ENCODE data around the gene FBXO39. TPM values are rescaled to one million over a fixed set of nuclear protein-coding genes. Genes with fewer than 3 reads are reported as not detected.

The FBXO39 gene
- total RNA-seq, 2 donors from 2014 or later = 0.49 TPM; not detected in 1

DNA sequence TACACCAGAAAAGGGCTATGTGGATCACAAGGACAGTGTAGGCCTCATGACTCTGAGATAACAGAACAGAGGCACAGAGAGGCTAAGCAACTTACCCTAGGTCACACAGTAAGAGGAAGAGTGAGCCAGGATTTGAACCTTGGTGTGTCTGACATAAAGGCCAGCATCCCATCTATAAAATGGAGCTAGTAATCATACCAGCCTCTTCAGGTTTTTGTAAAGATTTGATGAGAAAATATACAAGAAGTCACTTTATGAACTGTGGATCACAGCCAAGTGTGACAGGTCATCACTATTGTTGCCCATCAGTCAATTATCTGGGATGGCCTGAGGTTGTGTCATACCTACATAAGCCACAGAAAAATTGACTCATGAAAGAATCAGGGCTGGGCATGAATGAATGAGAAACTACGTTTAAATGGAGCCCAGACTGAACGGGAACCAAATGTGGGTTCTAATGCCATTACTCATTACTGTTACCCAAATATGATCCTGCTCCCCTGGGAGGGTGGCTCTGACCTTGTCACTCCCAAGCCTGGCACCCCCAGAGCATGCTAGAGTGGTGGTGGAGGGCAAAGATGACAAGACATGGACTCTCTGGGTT lies 21.0 kb downstream of the FBXO39 start:
- DNase-seq (ENCODE audit: low spot score) (no peak), ATAC-seq (ENCODE audit: insufficient number of reproducible peaks, low FRiP score, low read depth) (no peak)
- no peak overlapping the region for H3K4me3 ChIP-seq
- no peaks in the 10 kb centered on the region for H3K4me1 ChIP-seq (ENCODE audit: control insufficient read depth in 1 of 2, low read depth in 2 of 2)
- H3K27ac ChIP-seq = no peak overlapping the region
- TF ChIP-seq CTCF (IDR thresholded peaks at IDR 0.05) = no peak
- H3K36me3 ChIP-seq = no peaks in the 10 kb centered on the region
- no peaks in the 10 kb centered on the region for H3K9me3 ChIP-seq
- no peaks in the 10 kb centered on the region for H3K27me3 ChIP-seq (replicated peaks; ENCODE audit: insufficient read depth)

DNA sequence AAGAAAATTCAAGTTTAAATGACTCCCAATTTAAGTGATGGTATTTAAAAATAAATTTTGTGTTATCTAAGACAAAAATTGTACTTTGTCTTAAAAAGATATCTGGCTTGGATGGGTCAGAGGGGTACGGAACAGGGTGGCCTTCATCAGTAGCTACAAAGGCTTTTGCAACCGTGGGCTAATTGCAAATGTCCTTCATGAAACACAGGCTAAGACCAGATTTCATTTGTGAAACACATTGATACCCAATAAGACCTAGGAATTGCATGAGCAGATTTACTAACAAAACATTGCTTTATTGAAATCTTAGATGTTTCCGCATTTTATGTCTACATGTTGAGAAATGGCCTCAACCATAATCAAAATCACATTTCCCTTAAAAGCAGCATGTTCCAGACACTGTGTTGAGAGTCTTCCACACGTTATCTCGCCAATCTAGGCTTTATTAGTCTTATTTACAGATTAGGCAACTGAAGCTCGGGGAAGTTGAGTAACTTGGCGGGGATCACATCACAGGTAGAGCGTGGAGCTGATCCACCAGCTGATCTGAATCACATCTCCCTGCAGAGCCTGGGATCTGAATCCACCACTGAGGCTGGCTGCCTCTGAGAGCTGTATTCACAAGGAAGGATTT lies 21.8 kb downstream of the FBXO39 start:
- H3K9me3 ChIP-seq = no peaks in the 10 kb centered on the region
- H3K36me3 ChIP-seq = no peaks in the 10 kb centered on the region
- H3K27ac ChIP-seq = no peak overlapping the region
- H3K4me3 ChIP-seq = no peak overlapping the region
- TF ChIP-seq CTCF (IDR thresholded peaks at IDR 0.05) = no peak
- H3K27me3 ChIP-seq (replicated peaks; ENCODE audit: insufficient read depth) = no peaks in the 10 kb centered on the region
- H3K4me1 ChIP-seq (ENCODE audit: control insufficient read depth in 1 of 2, low read depth in 2 of 2) = no peaks in the 10 kb centered on the region
- ATAC-seq (ENCODE audit: insufficient number of reproducible peaks, low FRiP score, low read depth) (no peak), DNase-seq (ENCODE audit: low spot score) (no peak)

GRCh38 chr17:6799738-6800137 lies 23.7 kb downstream of the FBXO39 start:
- DNase-seq (ENCODE audit: low spot score) (no peak), ATAC-seq (ENCODE audit: insufficient number of reproducible peaks, low FRiP score, low read depth) (no peak)
- Histone ChIP-seq H3K4me3 (no peak overlapping the region), H3K27ac (no peak overlapping the region), H3K36me3 (no peaks in the 10 kb centered on the region), H3K27me3 (replicated peaks; ENCODE audit: insufficient read depth) (no peaks in the 10 kb centered on the region), H3K9me3 (no peaks in the 10 kb centered on the region), H3K4me1 (ENCODE audit: control insufficient read depth in 1 of 2, low read depth in 2 of 2) (no peaks in the 10 kb centered on the region)
- TF ChIP-seq CTCF (IDR thresholded peaks at IDR 0.05) = no peak

- TF ChIP-seq CTCF (IDR thresholded peaks at IDR 0.05) = no peak
- H3K27ac ChIP-seq = no peak overlapping the region
- no peak overlapping the region for H3K4me3 ChIP-seq
- no peaks in the 10 kb centered on the region for H3K4me1 ChIP-seq (ENCODE audit: control insufficient read depth in 1 of 2, low read depth in 2 of 2)
- DNase-seq (ENCODE audit: low spot score) (no peak), ATAC-seq (ENCODE audit: insufficient number of reproducible peaks, low FRiP score, low read depth) (no peak)
- H3K9me3 ChIP-seq = no peaks in the 10 kb centered on the region
- H3K27me3 ChIP-seq (replicated peaks; ENCODE audit: insufficient read depth) = no peaks in the 10 kb centered on the region
- no peaks in the 10 kb centered on the region for H3K36me3 ChIP-seq
Measured at GRCh38 chr17:6800422-6801027, 24.5 kb downstream of the FBXO39 start.

DNA sequence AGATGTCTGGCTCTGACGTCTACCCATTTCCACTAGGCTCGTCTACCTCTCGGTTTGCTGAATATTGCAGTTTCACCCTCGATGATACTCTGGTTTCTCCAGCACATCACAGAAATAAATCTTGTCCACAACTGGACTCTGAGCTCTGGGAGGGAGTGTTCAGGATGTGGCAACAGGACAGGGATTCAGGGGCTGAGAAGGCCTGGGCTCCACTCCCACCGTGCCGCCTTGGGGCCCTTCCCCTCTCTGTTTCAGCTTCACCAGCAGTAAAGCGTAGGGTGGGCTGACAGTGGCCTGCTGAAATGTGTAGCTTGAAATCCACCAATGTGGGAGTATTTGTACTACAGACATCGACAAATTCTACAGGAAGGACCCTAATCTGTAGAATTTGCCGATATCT lies 35.5 kb downstream of the FBXO39 start:
- H3K27ac ChIP-seq = no peak overlapping the region
- no peaks in the 10 kb centered on the region for H3K4me1 ChIP-seq (ENCODE audit: control insufficient read depth in 1 of 2, low read depth in 2 of 2)
- no peak for TF ChIP-seq CTCF (IDR thresholded peaks at IDR 0.05)
- DNase-seq (ENCODE audit: low spot score) (no peak), ATAC-seq (ENCODE audit: insufficient number of reproducible peaks, low FRiP score, low read depth) (no peak)
- no peak overlapping the region for H3K4me3 ChIP-seq
- H3K27me3 ChIP-seq (replicated peaks; ENCODE audit: insufficient read depth) = no peaks in the 10 kb centered on the region
- H3K36me3 ChIP-seq = no peaks in the 10 kb centered on the region
- H3K9me3 ChIP-seq = no peaks in the 10 kb centered on the region

All from thoracic aorta (tissue), 2 donors.